Fibroblast of pulmonary artery (primary cell): Measurements from ENCODE around the gene YTHDF1.

Source experiments
- DNase-seq: peaks from one replicate; pipeline ENCODE4 v3.0.0-alpha.2; 2010; ENCODE audit warnings: low read depth
- H3K4me3 ChIP-seq: replicated peaks from 2 replicates; pipeline ENCODE4 v1.5.1; 2011; ENCODE audit warnings: low read depth, mild to moderate bottlenecking, control low read depth, low read length, moderate library complexity
- CTCF ChIP-seq: IDR thresholded peaks from 2 replicates; pipeline ENCODE4 v1.5.1; 2011; ENCODE audit warnings: mild to moderate bottlenecking, control low read depth, low read length, inconsistent platforms; ENCODE audit errors: missing control alignments

YTHDF1 gene

GRCh38 chr20:63235399-63235983 lies 19.6 kb upstream of the YTHDF1 start, which contains the start of gene BIRC7:
Gene BIRC7, plus strand, starts transcription at chr20:63235905. Its CDS starts 192 bp downstream, at chr20:63236097.
- H3K4me3 ChIP-seq = no peak within 1 kb of the TSS
- no peak for DNase-seq
- no peak for TF ChIP-seq CTCF

GRCh38 chr20:63234693-63235398 lies 18.9 kb upstream of the YTHDF1 start:
- no peak overlapping the region for H3K4me3 ChIP-seq
- DNase-seq = no peak
- TF ChIP-seq CTCF = peak; percentile 35

GRCh38 chr20:63233924-63234323 lies 18.0 kb upstream of the YTHDF1 start:
- no peak for DNase-seq
- H3K4me3 ChIP-seq = no peak overlapping the region
- no peak for TF ChIP-seq CTCF

GRCh38 chr20:63233061-63233344 lies 17.1 kb upstream of the YTHDF1 start:
- H3K4me3 ChIP-seq = no peak overlapping the region
- no peak for TF ChIP-seq CTCF
- DNase-seq = no peak

GRCh38 chr20:63232235-63233060 lies 16.5 kb upstream of the YTHDF1 start:
- DNase-seq = peak; percentile 69
- TF ChIP-seq CTCF = no peak
- no peak overlapping the region for H3K4me3 ChIP-seq

GRCh38 chr20:63230800-63231268 lies 14.9 kb upstream of the YTHDF1 start:
- peak; percentile 74 for TF ChIP-seq CTCF
- DNase-seq = peak; percentile 73
- H3K4me3 ChIP-seq = no peak overlapping the region
